Activated CD8-positive, alpha-beta T cell treated with anti-CD3 and anti-CD28 coated beads for 36 hours (primary cell): ENCODE data around the gene MUC12. TPM values are rescaled to one million over a fixed set of nuclear protein-coding genes. Genes with fewer than 3 reads are reported as not detected.

Experiments
- ATAC-seq: fragments of 200-7000 bp; cut with Tn5 transposase; one replicate; pipeline ENCODE4 v1.10.0; 2021; ENCODE audit warnings: mild to moderate bottlenecking, moderate library complexity
- CTCF ChIA-PET: fragments of 350-600 bp; sonication (Branson Sonifier 250); formaldehyde crosslinking; loops from one replicate; lab custom pipeline; 2021; ENCODE audit warnings: antibody characterized with exemption; lab: Charles Lee
- POLR2A ChIA-PET: fragments of 350-600 bp; sonication (Branson Sonifier 250); formaldehyde crosslinking; loops from one replicate; lab custom pipeline; 2021; ENCODE audit warnings: antibody characterized with exemption; lab: Charles Lee
- DNase-seq: peaks from one replicate; pipeline ENCODE4 v3.0.0-alpha.2; 2020
- H3K27ac Mint-ChIP-seq: one replicate; pipeline ENCODE4 v1.8.0; 2021; ENCODE audit warnings: mild to moderate bottlenecking, mixed read lengths
- H3K27me3 Mint-ChIP-seq: one replicate; pipeline ENCODE4 v1.8.0; 2021; ENCODE audit warnings: mixed read lengths
- H3K36me3 Mint-ChIP-seq: one replicate; pipeline ENCODE4 v1.8.0; 2021; ENCODE audit warnings: low read depth, mixed read lengths
- H3K4me1 Mint-ChIP-seq: one replicate; pipeline ENCODE4 v1.8.0; 2021; ENCODE audit warnings: low read depth, mixed read lengths
- H3K4me3 Mint-ChIP-seq: one replicate; pipeline ENCODE4 v1.8.0; 2021; ENCODE audit warnings: mild to moderate bottlenecking, moderate library complexity, mixed read lengths
- H3K9me3 Mint-ChIP-seq: one replicate; pipeline ENCODE4 v1.8.0; 2021; ENCODE audit warnings: mixed read lengths
- CTCF ChIP-seq: fragments of 200-600 bp; IDR thresholded peaks from one replicate; pipeline ENCODE4 v1.8.0; 2022; ENCODE audit warnings: antibody characterized with exemption, mild to moderate bottlenecking
- intact Hi-C: fragments of 100-400 bp; cut with micrococcal nuclease; formaldehyde crosslinking; loops from one replicate; pipeline ENCODE4 v1.10.0; 2022
- total RNA-seq, 2 experiments: library from RNA; stranded (reverse); gene quantifications; one replicate each; pipeline ENCODE4 v1.2.3, GENCODE V29; 2021

Gene MUC12
- total RNA-seq, 2 experiments from 2014 or later = 0.54 TPM; not detected in 1

- ATAC-seq = no peak
- intact Hi-C loops = no loop called here
- DNase-seq = no peak
- peaks cover 12% of the 10 kb centered on the region for H3K27me3 Mint-ChIP-seq
- H3K4me1 Mint-ChIP-seq = no peaks in the 10 kb centered on the region
- H3K36me3 Mint-ChIP-seq = no peaks in the 10 kb centered on the region
- no peak overlapping the region for H3K27ac Mint-ChIP-seq
- H3K9me3 Mint-ChIP-seq = no peaks in the 10 kb centered on the region
- H3K4me3 Mint-ChIP-seq = no peak overlapping the region
- ChIA-PET POLR2A (no interaction called here), CTCF (interaction anchor here (1.4 kb wide), 1 partner anchor 126 kb away, joined by 3 read pairs; no protein-coding TSS in a partner anchor)
- no peak for TF ChIP-seq CTCF
These were observed 18.2 kb upstream of the MUC12 start for GRCh38 chr7:100951172-100951571.

DNA sequence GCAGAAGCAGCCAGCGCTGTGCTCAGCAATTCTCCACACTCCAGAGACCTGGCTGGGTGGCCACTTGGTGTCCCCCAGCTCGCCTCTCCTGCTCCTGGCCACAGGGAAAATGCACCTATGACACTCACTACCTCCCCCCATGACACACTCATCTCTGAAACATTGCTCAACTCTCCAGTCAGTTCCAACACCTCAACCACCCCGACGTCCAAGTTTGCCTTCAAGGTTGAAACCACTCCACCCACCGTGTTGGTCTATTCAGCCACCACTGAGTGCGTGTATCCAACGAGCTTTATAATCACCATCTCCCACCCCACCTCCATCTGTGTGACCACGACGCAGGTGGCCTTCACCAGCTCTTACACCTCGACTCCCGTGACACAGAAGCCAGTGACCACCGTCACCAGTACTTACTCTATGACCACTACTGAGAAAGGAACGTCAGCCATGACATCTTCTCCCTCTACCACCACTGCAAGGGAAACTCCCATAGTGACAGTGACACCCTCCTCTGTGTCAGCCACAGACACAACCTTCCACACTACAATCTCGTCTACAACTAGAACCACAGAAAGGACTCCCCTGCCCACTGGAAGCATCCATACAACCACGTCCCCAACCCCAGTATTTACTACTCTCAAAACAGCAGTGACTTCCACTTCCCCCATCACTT, 17.3 kb upstream of the MUC12 start:
- intact Hi-C loops = no loop called here
- DNase-seq = peak; percentile 17
- ATAC-seq = peak; percentile 49
- no peak overlapping the region for H3K4me3 Mint-ChIP-seq
- POLR2A ChIA-PET = no interaction called here
- CTCF ChIA-PET = no interaction called here
- no peaks in the 10 kb centered on the region for H3K36me3 Mint-ChIP-seq
- no peaks in the 10 kb centered on the region for H3K9me3 Mint-ChIP-seq
- H3K4me1 Mint-ChIP-seq = no peaks in the 10 kb centered on the region
- H3K27me3 Mint-ChIP-seq = peaks cover 12% of the 10 kb centered on the region
- H3K27ac Mint-ChIP-seq = no peak overlapping the region
- TF ChIP-seq CTCF = no peak

- peak; percentile 27 for DNase-seq
- intact Hi-C loops = no loop called here
- Mint-ChIP-seq H3K27ac (no peak overlapping the region), H3K4me3 (no peak overlapping the region), H3K4me1 (no peaks in the 10 kb centered on the region), H3K36me3 (no peaks in the 10 kb centered on the region), H3K9me3 (no peaks in the 10 kb centered on the region), H3K27me3 (peaks cover 12% of the 10 kb centered on the region)
- ATAC-seq = peak; percentile 31
- ChIA-PET POLR2A (no interaction called here), CTCF (no interaction called here)
- TF ChIP-seq CTCF = no peak
These were observed 16.7 kb upstream of the MUC12 start for GRCh38 chr7:100952641-100953040.

DNA sequence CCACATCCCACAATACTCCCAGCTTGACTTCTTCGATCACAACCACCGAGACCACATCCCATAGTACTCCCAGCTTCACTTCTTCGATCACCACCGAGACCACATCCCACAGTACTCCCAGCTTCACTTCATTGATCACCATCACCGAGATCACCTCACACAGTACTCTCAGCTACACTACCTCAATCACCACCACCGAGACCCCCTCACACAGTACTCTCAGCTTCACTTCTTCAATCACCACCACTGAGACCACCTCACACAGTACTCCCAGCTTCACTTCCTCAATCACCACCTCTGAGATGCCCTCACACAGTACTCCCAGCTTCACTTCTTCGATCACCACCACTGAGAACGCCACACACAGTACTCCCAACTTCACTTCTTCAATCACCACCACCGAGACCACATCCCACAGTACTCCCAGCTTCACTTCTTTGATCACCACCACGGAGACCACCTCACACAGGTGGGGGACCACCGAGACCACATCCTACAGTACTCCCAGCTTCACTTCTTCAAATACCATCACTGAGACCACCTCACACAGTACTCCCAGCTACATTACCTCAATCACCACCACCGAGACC, 11.4 kb upstream of the MUC12 start:
- Mint-ChIP-seq H3K36me3 (no peaks in the 10 kb centered on the region), H3K4me3 (no peak overlapping the region), H3K27me3 (peaks cover 2% of the 10 kb centered on the region), H3K9me3 (no peaks in the 10 kb centered on the region), H3K27ac (no peak overlapping the region), H3K4me1 (no peaks in the 10 kb centered on the region)
- TF ChIP-seq CTCF = no peak
- ChIA-PET POLR2A (no interaction called here), CTCF (interaction anchor here (0.5 to 1.1 kb wide), 3 partner anchors 10 to 186 kb away, joined by 3 to 5 read pairs (median 3); no protein-coding TSS in a partner anchor)
- intact Hi-C loops = no loop called here
- DNase-seq = no peak
- ATAC-seq = no peak

DNA sequence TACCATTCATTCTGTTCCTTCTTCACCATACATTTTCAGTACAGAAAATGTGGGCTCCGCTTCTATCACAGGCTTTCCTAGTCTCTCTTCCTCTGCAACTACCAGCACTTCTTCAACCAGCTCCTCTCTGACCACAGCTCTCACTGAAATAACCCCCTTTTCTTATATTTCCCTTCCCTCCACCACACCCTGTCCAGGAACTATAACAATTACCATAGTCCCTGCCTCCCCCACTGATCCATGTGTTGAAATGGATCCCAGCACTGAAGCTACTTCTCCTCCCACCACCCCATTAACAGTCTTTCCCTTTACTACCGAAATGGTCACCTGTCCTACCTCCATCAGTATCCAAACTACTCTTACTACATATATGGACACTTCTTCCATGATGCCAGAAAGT, 9.5 kb upstream of the MUC12 start:
- CTCF ChIA-PET = interaction anchor here (1.2 kb wide), 1 partner anchor 15 kb away, joined by 3 read pairs; no protein-coding TSS in a partner anchor
- no peak for ATAC-seq
- Mint-ChIP-seq H3K27ac (no peak overlapping the region), H3K4me1 (no peaks in the 10 kb centered on the region), H3K27me3 (peaks cover 13% of the 10 kb centered on the region), H3K4me3 (no peak overlapping the region), H3K9me3 (no peaks in the 10 kb centered on the region), H3K36me3 (no peaks in the 10 kb centered on the region)
- intact Hi-C loops = no loop called here
- no peak for TF ChIP-seq CTCF
- DNase-seq = no peak
- POLR2A ChIA-PET = no interaction called here
